HAP-1 (cell line): ENCODE data around the gene SFTPD.
"Not testable (repeated sequence)": the region's sequence is repeated elsewhere in the genome, so short reads cannot be mapped to it uniquely, and the experiment has no call there.

ENCODE experiments used
- DNase-seq, 2 experiments: peaks; one replicate each; pipeline ENCODE4 v3.0.0-alpha.2; 2016 to 2020; ENCODE audit warnings: low spot score in 2 of 2
- H3K27me3 ChIP-seq: fragments of 250-450 bp; sonication (Bioruptor Pico); 2 replicates; pipeline ENCODE4 v1.5.1; 2020; ENCODE audit warnings: low read depth, mild to moderate bottlenecking, moderate library complexity
- H3K36me3 ChIP-seq: fragments of 250-450 bp; sonication (Bioruptor Pico); replicated peaks from 2 replicates; pipeline ENCODE4 v1.5.1; 2020; ENCODE audit warnings: mild to moderate bottlenecking
- H3K4me1 ChIP-seq: fragments of 250-450 bp; sonication (Bioruptor Pico); 2 replicates; pipeline ENCODE4 v1.5.1; 2020; ENCODE audit warnings: mild to moderate bottlenecking
- H3K4me3 ChIP-seq: fragments of 250-450 bp; sonication (Bioruptor Pico); 2 replicates; pipeline ENCODE4 v1.5.1; 2020; ENCODE audit warnings: mild to moderate bottlenecking, moderate library complexity
- H3K9me3 ChIP-seq: fragments of 250-450 bp; sonication (Bioruptor Pico); 2 replicates; pipeline ENCODE4 v1.5.1; 2020; ENCODE audit warnings: mild to moderate bottlenecking, moderate library complexity
- in situ Hi-C: fragments of 300-500 bp; cut with MboI; formaldehyde crosslinking; loops from 3 replicates; pipeline ENCODE4 v1.14.3; 2020; ENCODE audit warnings: low sequenced_read_pairs, inconsistent platforms, mixed read lengths

Gene SFTPD

GRCh38 chr10:79948976-79949722, at the start of gene SFTPD:
TSS of gene SFTPD (minus strand) at chr10:79949105. CDS start at chr10:79946659, 2,446 bp downstream.
- no peaks in the 10 kb centered on the region for H3K27me3 ChIP-seq
- in situ Hi-C loops: loop anchor here (25.0 kb wide), 1 partner anchor 562 kb away; no protein-coding TSS in a partner anchor
- no peak for DNase-seq

GRCh38 chr10:79995979-79996634, 47.2 kb upstream of the SFTPD start:
- in situ Hi-C loops: no loop called here
- Histone ChIP-seq H3K27me3 (0 out of 2 replicates have a peak, but pooled peaks cover 2% of the 10 kb centered on the region), H3K36me3 (no peaks in the 10 kb centered on the region), H3K4me1 (no peaks in the 10 kb centered on the region), H3K9me3 (no peaks in the 10 kb centered on the region), H3K4me3 (no peak overlapping the region)
- no peak for DNase-seq

More at GRCh38 chr10:79948976-79949722, at the start of gene SFTPD:
- H3K4me3 ChIP-seq: no peak within 1 kb of the TSS
- peaks cover 5% of the 10 kb centered on the region; the same call in 1 of the 2 replicates for H3K4me1 ChIP-seq
- H3K9me3 ChIP-seq: peaks cover 2% of the 10 kb centered on the region
- H3K36me3 ChIP-seq: no peaks in the 10 kb centered on the region

GRCh38 chr10:79994556-79994955, 45.7 kb upstream of the SFTPD start:
- Histone ChIP-seq H3K36me3 (no peaks in the 10 kb centered on the region), H3K27me3 (0 out of 2 replicates have a peak, but pooled peaks cover 2% of the 10 kb centered on the region), H3K4me1 (no peaks in the 10 kb centered on the region), H3K4me3 (no peak overlapping the region), H3K9me3 (peaks cover 4% of the 10 kb centered on the region; the same call in 1 of the 2 replicates)
- DNase-seq: no peak
- in situ Hi-C loops: no loop called here

- H3K9me3 ChIP-seq, H3K36me3 ChIP-seq, H3K27me3 ChIP-seq, H3K4me1 ChIP-seq, H3K4me3 ChIP-seq, DNase-seq, in situ Hi-C loops: not testable (repeated sequence)
These were observed 39.3 kb upstream of the SFTPD start for GRCh38 chr10:79988199-79988598.

- H3K4me1 ChIP-seq, H3K9me3 ChIP-seq, H3K4me3 ChIP-seq, in situ Hi-C loops, H3K27me3 ChIP-seq, DNase-seq, H3K36me3 ChIP-seq: not testable (repeated sequence)
These were observed 37.8 kb upstream of the SFTPD start for GRCh38 chr10:79986661-79987060.

- Histone ChIP-seq H3K9me3 (peaks cover 6% of the 10 kb centered on the region; the same call in 1 of the 2 replicates), H3K4me1 (peaks cover 6% of the 10 kb centered on the region), H3K4me3 (no peak overlapping the region), H3K36me3 (no peaks in the 10 kb centered on the region), H3K27me3 (no peaks in the 10 kb centered on the region)
- in situ Hi-C loops: no loop called here
- DNase-seq: no peak
These were observed 36.7 kb upstream of the SFTPD start for GRCh38 chr10:79985481-79986072.

GRCh38 chr10:79984851-79985250, 35.9 kb upstream of the SFTPD start:
- in situ Hi-C loops: no loop called here
- Histone ChIP-seq H3K9me3 (0 out of 2 replicates have a peak, but pooled peaks cover 3% of the 10 kb centered on the region), H3K4me1 (peaks cover 6% of the 10 kb centered on the region), H3K27me3 (no peaks in the 10 kb centered on the region), H3K4me3 (no peak overlapping the region), H3K36me3 (no peaks in the 10 kb centered on the region)
- no peak for DNase-seq

- Histone ChIP-seq H3K4me1 (peaks cover 6% of the 10 kb centered on the region), H3K9me3 (no peaks in the 10 kb centered on the region), H3K27me3 (no peaks in the 10 kb centered on the region), H3K36me3 (no peaks in the 10 kb centered on the region), H3K4me3 (no peak overlapping the region)
- in situ Hi-C loops: no loop called here
- DNase-seq: no peak
These were observed 34.5 kb upstream of the SFTPD start for GRCh38 chr10:79983286-79983909.

GRCh38 chr10:79982861-79983260, 34.0 kb upstream of the SFTPD start:
- H3K27me3 ChIP-seq: no peaks in the 10 kb centered on the region
- peaks cover 6% of the 10 kb centered on the region for H3K4me1 ChIP-seq
- in situ Hi-C loops: no loop called here
- H3K36me3 ChIP-seq: no peaks in the 10 kb centered on the region
- DNase-seq: no peak
- H3K4me3 ChIP-seq: no peak overlapping the region
- H3K9me3 ChIP-seq: no peaks in the 10 kb centered on the region

GRCh38 chr10:79982362-79982800, 33.5 kb upstream of the SFTPD start:
- Histone ChIP-seq H3K4me1 (peaks cover 6% of the 10 kb centered on the region), H3K4me3 (no peak overlapping the region), H3K9me3 (no peaks in the 10 kb centered on the region), H3K36me3 (no peaks in the 10 kb centered on the region), H3K27me3 (no peaks in the 10 kb centered on the region)
- peak in 1 of 2 experiments; percentile 14 for DNase-seq
- in situ Hi-C loops: no loop called here

GRCh38 chr10:79981450-79982361, 32.8 kb upstream of the SFTPD start:
- DNase-seq: peak; percentile 56 to 80
- Histone ChIP-seq H3K27me3 (no peaks in the 10 kb centered on the region), H3K9me3 (no peaks in the 10 kb centered on the region), H3K4me1 (peaks cover 6% of the 10 kb centered on the region), H3K36me3 (no peaks in the 10 kb centered on the region), H3K4me3 (peak overlapping the region; percentile 41)
- in situ Hi-C loops: no loop called here

- H3K9me3 ChIP-seq: no peaks in the 10 kb centered on the region
- DNase-seq: no peak
- H3K4me1 ChIP-seq: peaks cover 6% of the 10 kb centered on the region
- in situ Hi-C loops: no loop called here
- H3K4me3 ChIP-seq: no peak overlapping the region
- no peaks in the 10 kb centered on the region for H3K27me3 ChIP-seq
- H3K36me3 ChIP-seq: no peaks in the 10 kb centered on the region
These were observed 31.8 kb upstream of the SFTPD start for GRCh38 chr10:79980711-79981110.
